ENCODE data around the gene CWF19L2.
A peak's percentile ranks its signal among the peaks of the same experiment; 100 is the strongest.
"Not testable (repeated sequence)": the region's sequence is repeated elsewhere in the genome, so short reads cannot be mapped to it uniquely, and the experiment has no call there.

Gene CWF19L2

GRCh38 chr11:107457558-107458271 is at the start of gene CWF19L2:
Gene CWF19L2, minus strand, starts transcription at chr11:107457825. Its CDS starts 9 bp downstream, at chr11:107457816.
- peak; percentile 66 to 75 for DNase-seq (ENCODE audit: low read depth in 1 of 2, low spot score in 1 of 2)

- DNase-seq (ENCODE audit: low read depth in 1 of 2, low spot score in 1 of 2) = no peak
Measured at GRCh38 chr11:107505647-107506225, 48.1 kb upstream of the CWF19L2 start.

GRCh38 chr11:107504981-107505380 is 47.4 kb upstream of the CWF19L2 start:
- DNase-seq (ENCODE audit: low read depth in 1 of 2, low spot score in 1 of 2) = no peak

GRCh38 chr11:107501713-107502112 is 44.1 kb upstream of the CWF19L2 start:
- no peak for DNase-seq (ENCODE audit: low read depth in 1 of 2, low spot score in 1 of 2)

- DNase-seq (ENCODE audit: low read depth in 1 of 2, low spot score in 1 of 2) = not testable (repeated sequence)
Measured at GRCh38 chr11:107497371-107497770, 39.7 kb upstream of the CWF19L2 start.

- DNase-seq (ENCODE audit: low read depth in 1 of 2, low spot score in 1 of 2) = no peak
Measured at GRCh38 chr11:107496011-107496410, 38.4 kb upstream of the CWF19L2 start.

- DNase-seq (ENCODE audit: low read depth in 1 of 2, low spot score in 1 of 2) = no peak
Measured at GRCh38 chr11:107494055-107494454, 36.4 kb upstream of the CWF19L2 start.

- no peak for DNase-seq (ENCODE audit: low read depth in 1 of 2, low spot score in 1 of 2)
Measured at GRCh38 chr11:107493117-107493516, 35.5 kb upstream of the CWF19L2 start.

GRCh38 chr11:107490836-107491235 is 33.2 kb upstream of the CWF19L2 start:
- no peak for DNase-seq (ENCODE audit: low read depth in 1 of 2, low spot score in 1 of 2)

- no peak for DNase-seq (ENCODE audit: low read depth in 1 of 2, low spot score in 1 of 2)
Measured at GRCh38 chr11:107482234-107482633, 24.6 kb upstream of the CWF19L2 start.

GRCh38 chr11:107478922-107479321 is 21.3 kb upstream of the CWF19L2 start:
- no peak for DNase-seq (ENCODE audit: low read depth in 1 of 2, low spot score in 1 of 2)

- DNase-seq (ENCODE audit: low read depth in 1 of 2, low spot score in 1 of 2) = no peak
Measured at GRCh38 chr11:107477820-107478219, 20.2 kb upstream of the CWF19L2 start.

GRCh38 chr11:107473792-107474191 is 16.2 kb upstream of the CWF19L2 start:
- DNase-seq (ENCODE audit: low read depth in 1 of 2, low spot score in 1 of 2) = no peak

GRCh38 chr11:107472966-107473365 is 15.3 kb upstream of the CWF19L2 start:
- no peak for DNase-seq (ENCODE audit: low read depth in 1 of 2, low spot score in 1 of 2)

- no peak for DNase-seq (ENCODE audit: low read depth in 1 of 2, low spot score in 1 of 2)
Measured at GRCh38 chr11:107468596-107468995, 11.0 kb upstream of the CWF19L2 start.

GRCh38 chr11:107467696-107468095 is 10.1 kb upstream of the CWF19L2 start:
- DNase-seq (ENCODE audit: low read depth in 1 of 2, low spot score in 1 of 2) = no peak

GRCh38 chr11:107466275-107466866 is 8.7 kb upstream of the CWF19L2 start:
- DNase-seq (ENCODE audit: low read depth in 1 of 2, low spot score in 1 of 2) = not testable (repeated sequence)

- no peak for DNase-seq (ENCODE audit: low read depth in 1 of 2, low spot score in 1 of 2)
Measured at GRCh38 chr11:107457205-107457557, 444 bp downstream of the CWF19L2 start.

GRCh38 chr11:107453594-107454286 is 3.9 kb downstream of the CWF19L2 start:
- no peak for DNase-seq (ENCODE audit: low read depth in 1 of 2, low spot score in 1 of 2)

GRCh38 chr11:107446822-107447431 is 10.7 kb downstream of the CWF19L2 start:
- no peak for DNase-seq (ENCODE audit: low read depth in 1 of 2, low spot score in 1 of 2)

- DNase-seq (ENCODE audit: low read depth in 1 of 2, low spot score in 1 of 2) = no peak
Measured at GRCh38 chr11:107442715-107443215, 14.9 kb downstream of the CWF19L2 start.

Data from stimulated activated CD4-positive, alpha-beta T cell treated with anti-CD3 and anti-CD28 coated beads, Interleukin-15, amount 100 ng/mL, for 1 hour (primary cell).